ENCODE data around the gene ILKAP.

Gene ILKAP

DNA sequence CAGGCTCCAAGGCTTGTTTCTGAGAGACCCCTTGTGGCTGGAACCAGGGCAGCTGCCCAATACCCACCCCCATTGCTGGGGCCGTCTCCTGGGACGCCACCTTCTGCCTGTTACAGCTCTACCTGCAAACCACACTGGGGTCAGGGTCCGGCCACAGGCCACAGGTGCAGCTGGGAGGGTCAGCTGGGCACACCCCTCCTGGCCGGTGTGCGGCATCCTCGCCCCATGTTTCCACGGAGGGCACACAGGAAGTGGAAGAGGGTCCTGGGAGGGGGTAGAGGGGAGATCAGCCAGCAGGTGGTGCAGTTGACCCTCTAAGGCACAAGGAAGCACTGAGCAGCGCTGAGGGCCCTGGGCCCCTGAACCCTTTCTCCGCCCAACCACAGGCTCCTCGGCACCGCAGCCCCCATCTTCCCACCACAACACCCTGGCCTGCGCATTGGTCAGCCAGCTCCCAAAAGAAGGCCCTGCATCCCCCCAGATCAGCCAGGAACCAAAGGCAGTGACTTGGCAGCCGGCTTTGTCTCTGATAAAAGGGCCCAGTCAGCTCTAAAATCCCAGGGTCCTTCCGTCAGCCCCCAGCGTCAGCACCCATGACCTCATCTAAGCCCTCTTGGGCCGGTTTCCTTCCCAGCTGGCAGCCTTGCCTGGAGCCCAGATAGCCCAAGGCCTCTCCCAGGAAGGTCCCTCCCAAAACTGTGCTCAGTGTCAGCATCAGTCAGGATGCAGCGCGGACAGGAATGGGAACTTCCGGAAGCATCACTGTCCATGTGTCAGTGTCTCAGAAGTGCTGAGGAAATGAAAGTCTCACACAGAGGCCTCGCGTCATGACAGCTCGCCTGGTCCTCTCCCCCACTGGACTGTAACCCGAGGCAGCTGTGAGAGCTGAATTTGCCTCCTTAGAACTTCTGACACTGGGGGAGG, 43.0 kb downstream of the ILKAP start:
- no peak overlapping the region for H3K27ac ChIP-seq (ENCODE audit: low read depth, low read length)
- no peaks in the 10 kb centered on the region for H3K4me1 ChIP-seq (ENCODE audit: insufficient read depth, low read length)
- no peaks in the 10 kb centered on the region for H3K36me3 ChIP-seq (ENCODE audit: insufficient read depth, low read length)
- H3K4me3 ChIP-seq (ENCODE audit: low read depth in 1 of 2, low read length in 2 of 2) = no peak overlapping the region
- H3K9ac ChIP-seq (ENCODE audit: low read length) = no peak overlapping the region
- H3K9me3 ChIP-seq (ENCODE audit: low read length) = no peaks in the 10 kb centered on the region
- H3K27me3 ChIP-seq (ENCODE audit: control insufficient read depth in 1 of 2, insufficient read depth in 2 of 2, low read length in 2 of 2) = peaks cover 10 to 45% of the 10 kb centered on the region in 2 donors

DNA sequence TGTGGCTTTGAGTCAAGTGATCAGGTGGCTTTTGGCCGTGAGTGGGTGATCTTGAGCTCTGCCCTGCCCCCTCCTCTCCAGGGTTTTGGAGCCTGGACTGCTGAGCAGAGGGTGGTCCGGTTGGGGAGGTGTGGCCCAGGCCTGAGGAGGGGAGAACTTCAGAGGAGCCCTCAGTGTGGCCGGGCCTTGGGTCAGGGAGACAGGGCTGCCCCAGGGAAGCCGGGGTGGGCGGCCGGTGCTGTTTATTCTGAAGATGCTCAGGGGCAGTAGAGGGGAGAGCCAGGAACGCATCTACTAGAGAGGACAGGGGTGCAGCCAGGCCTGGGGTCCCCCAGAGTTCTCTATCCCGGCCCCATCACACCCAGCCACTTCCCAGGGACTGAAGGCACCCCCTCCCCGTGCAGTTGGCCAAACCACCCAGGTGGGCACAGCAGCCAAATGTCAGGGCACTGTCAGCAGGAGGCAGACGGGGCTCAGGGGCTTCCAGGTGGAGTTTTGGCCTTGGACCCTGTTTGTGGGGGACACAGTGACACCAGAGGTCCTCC, 43.8 kb downstream of the ILKAP start:
- Histone ChIP-seq H3K4me3 (ENCODE audit: low read depth in 1 of 2, low read length in 2 of 2) (no peak overlapping the region), H3K9me3 (ENCODE audit: low read length) (no peaks in the 10 kb centered on the region), H3K36me3 (ENCODE audit: insufficient read depth, low read length) (no peaks in the 10 kb centered on the region), H3K9ac (ENCODE audit: low read length) (no peak overlapping the region), H3K4me1 (ENCODE audit: insufficient read depth, low read length) (no peaks in the 10 kb centered on the region), H3K27me3 (ENCODE audit: control insufficient read depth in 1 of 2, insufficient read depth in 2 of 2, low read length in 2 of 2) (peaks cover 10 to 45% of the 10 kb centered on the region in 2 donors), H3K27ac (ENCODE audit: low read depth, low read length) (no peak overlapping the region)

DNA sequence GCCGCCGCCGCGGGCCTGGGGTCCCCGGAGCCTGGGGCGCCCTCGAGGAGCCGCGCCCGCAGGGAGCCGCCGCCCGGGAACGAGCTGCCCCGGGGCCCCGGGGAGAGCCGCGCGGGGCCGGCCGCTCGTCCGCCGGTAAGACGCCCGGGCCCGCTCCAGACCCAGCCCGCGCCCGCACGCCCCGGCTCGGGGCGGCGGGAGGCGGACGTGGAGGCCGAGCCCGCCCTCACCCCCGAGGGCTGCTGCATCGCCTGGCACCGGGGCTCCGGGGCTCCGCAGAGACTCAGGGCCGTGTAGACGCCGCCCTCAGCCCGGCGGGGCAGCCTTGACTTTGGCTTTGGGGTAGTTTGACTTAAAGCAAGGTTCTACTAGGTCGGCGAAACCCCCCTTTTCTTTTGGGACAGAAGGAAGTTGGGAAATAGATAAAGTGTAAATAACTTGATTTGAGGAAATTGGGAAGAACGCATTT, 44.4 kb downstream of the ILKAP start:
- H3K9me3 ChIP-seq (ENCODE audit: low read length) = no peaks in the 10 kb centered on the region
- no peaks in the 10 kb centered on the region for H3K4me1 ChIP-seq (ENCODE audit: insufficient read depth, low read length)
- no peak overlapping the region for H3K4me3 ChIP-seq (ENCODE audit: low read depth in 1 of 2, low read length in 2 of 2)
- H3K27ac ChIP-seq (ENCODE audit: low read depth, low read length) = no peak overlapping the region
- peaks cover 10 to 42% of the 10 kb centered on the region in 2 donors for H3K27me3 ChIP-seq (ENCODE audit: control insufficient read depth in 1 of 2, insufficient read depth in 2 of 2, low read length in 2 of 2)
- no peak overlapping the region for H3K9ac ChIP-seq (ENCODE audit: low read length)
- no peaks in the 10 kb centered on the region for H3K36me3 ChIP-seq (ENCODE audit: insufficient read depth, low read length)

DNA sequence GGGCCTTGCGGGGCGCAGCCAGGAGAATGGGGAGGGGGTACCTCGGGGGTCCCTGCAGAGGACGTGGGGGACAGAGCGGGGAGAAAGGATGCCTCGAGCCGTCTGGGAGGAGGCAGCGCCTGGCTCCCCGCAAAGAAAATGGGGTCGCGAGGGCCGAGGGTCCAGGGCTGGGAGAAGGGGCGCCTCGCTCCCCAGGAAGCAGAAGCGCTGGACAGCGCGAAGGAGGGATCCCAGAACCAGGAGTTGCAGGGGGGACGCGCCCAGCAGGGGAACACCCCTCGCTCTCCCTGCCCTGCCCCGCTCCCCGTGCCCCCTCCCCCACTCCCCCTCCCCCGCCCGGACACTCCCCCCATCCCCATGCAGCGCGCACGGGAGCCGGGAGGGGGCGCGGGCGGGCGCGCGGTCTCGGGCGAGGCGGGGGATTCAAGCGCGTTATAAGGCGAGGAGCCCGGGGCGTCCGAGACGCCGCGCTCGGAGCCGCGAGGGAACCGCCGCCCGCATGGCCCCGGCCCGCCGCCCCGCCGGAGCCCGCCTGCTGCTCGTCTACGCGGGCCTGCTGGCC, 44.9 kb downstream of the ILKAP start, which contains the start of gene ERFE:
Gene ERFE (plus strand): TSS at position 462 of the 562 bp plus-strand sequence. CDS start 38 bp downstream, at position 500.
- Histone ChIP-seq H3K36me3 (ENCODE audit: insufficient read depth, low read length) (no peaks in the 10 kb centered on the region), H3K27me3 (ENCODE audit: control insufficient read depth in 1 of 2, insufficient read depth in 2 of 2, low read length in 2 of 2) (peaks cover 10 to 39% of the 10 kb centered on the region in 2 donors), H3K27ac (ENCODE audit: low read depth, low read length) (no peak within 1 kb of the TSS), H3K9me3 (ENCODE audit: low read length) (no peaks in the 10 kb centered on the region), H3K9ac (ENCODE audit: low read length) (no peak within 1 kb of the TSS), H3K4me3 (ENCODE audit: low read depth in 1 of 2, low read length in 2 of 2) (no peak within 1 kb of the TSS), H3K4me1 (ENCODE audit: insufficient read depth, low read length) (no peaks in the 10 kb centered on the region)

DNA sequence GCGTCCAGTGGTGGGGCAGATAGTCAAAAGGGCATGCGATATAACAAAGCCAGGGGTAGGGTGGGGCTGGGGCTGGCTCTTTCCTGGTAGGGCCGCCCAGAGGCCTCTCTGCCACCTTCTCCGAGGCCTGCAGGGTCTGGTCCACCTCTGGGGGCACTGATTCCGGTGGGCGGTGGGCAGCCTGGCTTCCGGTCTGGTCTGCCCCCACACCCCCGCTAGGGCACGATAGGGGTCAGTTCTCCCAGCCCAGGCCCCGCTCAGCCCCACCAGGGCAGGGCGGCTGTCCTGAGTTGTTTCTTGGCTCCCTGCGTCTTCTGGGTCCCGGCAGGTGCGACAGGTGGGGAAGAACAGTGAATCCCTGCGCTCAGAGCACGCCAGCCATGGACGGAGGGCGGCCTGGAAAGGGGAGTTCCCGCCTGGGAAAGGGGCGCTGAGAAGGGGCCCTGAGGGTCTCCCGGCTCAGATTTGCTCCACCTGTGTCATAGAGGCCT, 45.4 kb downstream of the ILKAP start:
- H3K9me3 ChIP-seq (ENCODE audit: low read length) = no peaks in the 10 kb centered on the region
- H3K9ac ChIP-seq (ENCODE audit: low read length) = no peak overlapping the region
- no peak overlapping the region for H3K4me3 ChIP-seq (ENCODE audit: low read depth in 1 of 2, low read length in 2 of 2)

DNA sequence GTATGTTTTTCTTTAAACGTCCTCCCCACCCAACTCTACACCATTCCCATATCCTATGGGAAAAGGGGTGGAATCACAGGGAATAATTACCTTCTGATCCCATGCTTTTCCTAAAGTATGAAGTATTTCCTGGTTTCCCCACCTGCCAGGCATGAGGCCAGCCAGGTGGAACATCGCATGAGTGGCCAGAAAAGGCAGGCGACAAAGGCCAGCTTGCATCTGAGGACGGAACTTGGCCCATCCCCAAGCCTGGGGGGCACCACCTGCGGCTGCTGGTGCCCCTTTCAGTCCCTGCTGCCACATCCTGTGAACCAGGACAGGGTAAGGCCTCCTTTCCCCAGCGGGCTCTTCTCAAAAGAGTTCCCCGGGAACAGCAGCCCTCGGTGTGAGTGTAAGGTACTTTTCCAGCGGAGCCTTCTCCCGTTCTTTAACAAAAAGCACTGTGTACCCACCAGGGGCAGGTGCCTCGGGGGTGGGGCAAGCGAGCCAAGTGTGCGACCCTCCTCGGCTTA, 45.9 kb downstream of the ILKAP start:
- Histone ChIP-seq H3K4me3 (ENCODE audit: low read depth in 1 of 2, low read length in 2 of 2) (no peak overlapping the region), H3K36me3 (ENCODE audit: insufficient read depth, low read length) (no peaks in the 10 kb centered on the region), H3K27ac (ENCODE audit: low read depth, low read length) (no peak overlapping the region), H3K9ac (ENCODE audit: low read length) (no peak overlapping the region), H3K27me3 (ENCODE audit: control insufficient read depth in 1 of 2, insufficient read depth in 2 of 2, low read length in 2 of 2) (peaks cover 10 to 29% of the 10 kb centered on the region in 2 donors), H3K9me3 (ENCODE audit: low read length) (no peaks in the 10 kb centered on the region), H3K4me1 (ENCODE audit: insufficient read depth, low read length) (no peaks in the 10 kb centered on the region)

More for the DNA sequence above, 45.4 kb downstream of the ILKAP start:
- H3K27ac ChIP-seq (ENCODE audit: low read depth, low read length) = no peak overlapping the region
- no peaks in the 10 kb centered on the region for H3K36me3 ChIP-seq (ENCODE audit: insufficient read depth, low read length)
- H3K4me1 ChIP-seq (ENCODE audit: insufficient read depth, low read length) = no peaks in the 10 kb centered on the region
- H3K27me3 ChIP-seq (ENCODE audit: control insufficient read depth in 1 of 2, insufficient read depth in 2 of 2, low read length in 2 of 2) = peaks cover 10 to 34% of the 10 kb centered on the region in 2 donors

DNA sequence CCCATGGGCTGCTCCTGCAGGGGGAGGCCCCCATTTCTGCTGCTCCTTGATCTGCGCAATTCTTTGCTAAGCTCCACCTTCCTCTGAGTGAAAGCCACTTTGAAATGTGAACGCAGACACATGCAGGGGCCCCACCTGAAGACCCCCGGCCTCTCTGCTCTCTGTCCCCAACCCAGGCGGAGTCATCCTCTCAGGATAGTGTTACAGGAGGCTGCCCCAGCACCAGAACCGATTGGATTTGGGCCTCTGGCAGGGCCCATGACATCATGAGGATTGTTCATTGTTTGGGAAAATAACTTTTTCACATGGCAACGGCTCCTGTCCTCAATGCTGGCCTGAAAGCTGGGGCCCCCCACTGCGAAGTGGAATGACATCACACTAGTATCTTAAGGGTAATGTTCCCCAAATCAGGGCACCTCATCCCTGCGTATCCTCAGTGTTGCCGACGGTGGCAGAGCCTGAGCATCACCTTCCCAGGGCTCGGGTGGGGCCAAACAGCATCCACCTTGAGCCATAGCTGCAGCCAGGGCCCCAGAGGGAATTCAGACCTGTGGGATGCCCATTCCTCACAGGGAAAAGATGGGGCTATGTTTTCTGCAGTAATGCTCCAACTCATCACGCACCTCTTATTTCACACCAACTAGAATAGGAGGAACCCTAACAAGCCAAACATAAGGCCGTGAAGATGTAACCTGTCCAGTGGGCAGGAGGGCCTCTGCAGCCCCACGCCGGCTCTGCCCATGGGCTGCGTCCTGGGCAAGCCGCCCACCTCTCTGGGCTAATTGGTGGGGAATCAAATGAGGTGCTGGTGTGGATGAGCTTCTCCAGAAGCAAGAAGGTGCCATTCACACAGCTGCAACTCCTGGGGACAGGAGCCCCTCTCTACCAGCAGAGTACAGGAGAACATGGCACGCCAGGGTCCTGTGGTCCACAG, 47.5 kb downstream of the ILKAP start:
- H3K9me3 ChIP-seq (ENCODE audit: low read length) = no peaks in the 10 kb centered on the region
- peaks cover 10 to 20% of the 10 kb centered on the region in 2 donors for H3K27me3 ChIP-seq (ENCODE audit: control insufficient read depth in 1 of 2, insufficient read depth in 2 of 2, low read length in 2 of 2)
- H3K36me3 ChIP-seq (ENCODE audit: insufficient read depth, low read length) = no peaks in the 10 kb centered on the region
- no peak overlapping the region for H3K9ac ChIP-seq (ENCODE audit: low read length)
- H3K4me1 ChIP-seq (ENCODE audit: insufficient read depth, low read length) = no peaks in the 10 kb centered on the region
- H3K27ac ChIP-seq (ENCODE audit: low read depth, low read length) = no peak overlapping the region
- no peak overlapping the region for H3K4me3 ChIP-seq (ENCODE audit: low read depth in 1 of 2, low read length in 2 of 2)

DNA sequence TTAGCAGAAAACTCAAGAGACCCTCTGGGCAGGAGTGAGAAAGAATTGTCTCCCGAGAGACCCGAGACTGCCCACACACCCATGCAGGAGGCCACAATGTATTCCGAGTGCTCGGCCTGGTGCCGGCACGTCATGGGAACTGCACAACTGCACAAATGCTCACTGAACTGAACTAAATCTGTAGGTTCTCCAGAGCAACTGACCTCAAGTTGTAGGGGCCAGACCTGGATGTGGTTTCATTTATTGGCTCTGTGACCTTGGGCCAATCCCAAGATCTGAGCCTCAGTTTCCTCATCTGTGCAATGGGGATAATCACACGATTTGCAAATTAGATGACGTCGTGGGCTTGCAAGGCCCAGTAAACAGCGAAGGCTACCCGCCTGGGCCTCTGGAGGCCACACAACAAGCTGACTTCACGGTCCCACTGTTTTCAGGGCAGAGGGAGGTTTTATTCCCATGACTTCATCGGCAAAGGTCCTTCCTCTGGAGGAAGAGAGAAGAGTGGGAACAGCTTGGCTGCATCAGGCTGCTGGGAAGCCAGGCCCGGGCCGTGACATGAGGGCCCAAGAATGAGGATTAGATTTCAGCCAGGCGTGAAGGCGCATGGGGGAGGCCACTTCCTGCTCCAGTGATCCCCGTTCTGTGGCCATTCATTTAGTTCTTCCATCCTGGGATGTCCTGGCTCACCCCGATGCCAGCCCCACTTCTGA, 48.3 kb downstream of the ILKAP start:
- Histone ChIP-seq H3K36me3 (ENCODE audit: insufficient read depth, low read length) (no peaks in the 10 kb centered on the region), H3K27me3 (ENCODE audit: control insufficient read depth in 1 of 2, insufficient read depth in 2 of 2, low read length in 2 of 2) (peaks cover 9 to 16% of the 10 kb centered on the region in 2 donors), H3K27ac (ENCODE audit: low read depth, low read length) (no peak overlapping the region), H3K4me1 (ENCODE audit: insufficient read depth, low read length) (no peaks in the 10 kb centered on the region), H3K9me3 (ENCODE audit: low read length) (no peaks in the 10 kb centered on the region), H3K4me3 (ENCODE audit: low read depth in 1 of 2, low read length in 2 of 2) (no peak overlapping the region), H3K9ac (ENCODE audit: low read length) (no peak overlapping the region)

DNA sequence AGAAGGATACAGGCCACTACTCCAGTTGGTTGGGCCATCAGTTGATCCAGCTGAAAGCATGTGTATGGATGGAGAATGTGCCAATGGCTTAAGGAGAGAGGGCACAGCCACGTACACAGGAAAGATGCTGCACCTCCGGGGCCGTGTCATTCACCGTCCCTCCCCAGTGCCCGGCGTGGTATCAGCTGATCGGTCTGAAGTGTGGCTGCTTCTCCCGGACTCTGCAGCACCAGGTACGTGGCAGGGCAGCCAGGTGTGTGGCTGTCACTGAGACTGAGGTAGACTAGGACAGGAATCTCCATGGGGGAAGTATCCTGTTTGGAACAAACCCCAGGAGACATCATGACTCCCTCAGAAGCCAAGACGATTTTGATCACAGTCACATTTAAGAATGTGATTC, 48.9 kb downstream of the ILKAP start:
- H3K4me3 ChIP-seq (ENCODE audit: low read depth in 1 of 2, low read length in 2 of 2) = no peak overlapping the region
- H3K9ac ChIP-seq (ENCODE audit: low read length) = no peak overlapping the region
- no peaks in the 10 kb centered on the region for H3K9me3 ChIP-seq (ENCODE audit: low read length)
- H3K36me3 ChIP-seq (ENCODE audit: insufficient read depth, low read length) = no peaks in the 10 kb centered on the region
- H3K27ac ChIP-seq (ENCODE audit: low read depth, low read length) = no peak overlapping the region
- no peaks in the 10 kb centered on the region for H3K4me1 ChIP-seq (ENCODE audit: insufficient read depth, low read length)
- H3K27me3 ChIP-seq (ENCODE audit: control insufficient read depth in 1 of 2, insufficient read depth in 2 of 2, low read length in 2 of 2) = peaks cover 4 to 9% of the 10 kb centered on the region in 2 donors

Data from muscle layer of colon (tissue), 2 donors.